ENCODE results near the gene MIDN.

Gene MIDN

DNA sequence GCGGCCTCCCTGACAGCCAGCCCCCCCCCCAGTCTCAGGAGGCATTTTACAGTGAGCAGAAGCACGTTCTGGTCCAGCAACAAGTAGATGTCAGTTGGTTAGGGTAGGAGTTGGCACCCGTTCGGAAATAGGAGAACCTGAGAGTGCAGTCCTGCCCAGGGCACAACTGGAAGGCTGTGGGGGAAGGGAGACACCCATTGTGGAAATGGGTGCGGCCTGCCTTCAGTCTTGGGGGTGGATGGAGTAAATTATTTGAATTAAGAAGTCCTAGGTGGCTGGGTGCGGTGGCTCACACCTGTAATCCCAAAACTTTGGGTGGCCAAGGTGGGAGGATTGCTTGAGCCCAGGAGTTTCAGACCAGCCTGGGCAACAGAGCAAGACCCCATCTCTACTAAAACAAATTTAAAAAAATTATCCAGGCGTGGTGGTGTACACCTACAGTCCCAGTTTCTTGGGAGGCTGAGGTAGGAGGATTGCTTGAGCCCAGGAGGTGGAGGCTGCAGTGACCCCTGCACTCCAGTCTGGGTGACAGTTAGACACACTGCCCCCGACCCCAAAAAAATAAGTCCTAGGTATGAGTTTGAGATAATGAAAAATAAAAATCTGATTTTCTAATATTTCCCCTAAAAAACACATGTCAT lies 21.9 kb downstream of the MIDN start:
- DNase-seq (ENCODE audit: low read depth) = no peak

GRCh38 chr19:1270854-1271527 lies 22.6 kb downstream of the MIDN start:
- DNase-seq (ENCODE audit: low read depth) = no peak

- DNase-seq (ENCODE audit: low read depth) = no peak
Measured at GRCh38 chr19:1271528-1272422, 23.4 kb downstream of the MIDN start.

GRCh38 chr19:1272423-1273262 lies 24.3 kb downstream of the MIDN start:
- no peak for DNase-seq (ENCODE audit: low read depth)

GRCh38 chr19:1273263-1274041 lies 25.1 kb downstream of the MIDN start:
- DNase-seq (ENCODE audit: low read depth) = no peak

- DNase-seq (ENCODE audit: low read depth) = no peak
Measured at GRCh38 chr19:1274081-1274851, 25.9 kb downstream of the MIDN start.

DNA sequence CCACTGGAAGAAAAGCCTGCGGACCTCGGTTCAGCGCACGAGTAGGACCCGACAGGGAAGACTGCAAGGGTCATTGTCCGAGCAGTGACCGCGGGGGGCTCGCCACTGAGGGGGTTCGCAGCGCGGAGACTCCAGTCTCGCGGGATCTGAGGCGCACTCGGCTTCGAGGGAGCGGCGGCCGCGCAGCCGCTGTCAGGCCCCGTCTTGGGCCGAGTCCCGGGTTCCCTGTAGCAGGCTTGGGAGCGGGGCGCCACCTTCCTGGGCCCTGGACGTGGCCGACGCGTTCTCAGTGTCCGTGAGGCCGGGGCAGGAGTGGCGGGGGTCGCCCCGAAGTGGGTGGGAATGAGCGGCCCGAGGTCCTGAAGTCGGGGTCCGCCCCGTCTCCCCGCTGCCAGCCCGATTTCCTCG lies 26.5 kb downstream of the MIDN start:
- no peak for DNase-seq (ENCODE audit: low read depth)

DNA sequence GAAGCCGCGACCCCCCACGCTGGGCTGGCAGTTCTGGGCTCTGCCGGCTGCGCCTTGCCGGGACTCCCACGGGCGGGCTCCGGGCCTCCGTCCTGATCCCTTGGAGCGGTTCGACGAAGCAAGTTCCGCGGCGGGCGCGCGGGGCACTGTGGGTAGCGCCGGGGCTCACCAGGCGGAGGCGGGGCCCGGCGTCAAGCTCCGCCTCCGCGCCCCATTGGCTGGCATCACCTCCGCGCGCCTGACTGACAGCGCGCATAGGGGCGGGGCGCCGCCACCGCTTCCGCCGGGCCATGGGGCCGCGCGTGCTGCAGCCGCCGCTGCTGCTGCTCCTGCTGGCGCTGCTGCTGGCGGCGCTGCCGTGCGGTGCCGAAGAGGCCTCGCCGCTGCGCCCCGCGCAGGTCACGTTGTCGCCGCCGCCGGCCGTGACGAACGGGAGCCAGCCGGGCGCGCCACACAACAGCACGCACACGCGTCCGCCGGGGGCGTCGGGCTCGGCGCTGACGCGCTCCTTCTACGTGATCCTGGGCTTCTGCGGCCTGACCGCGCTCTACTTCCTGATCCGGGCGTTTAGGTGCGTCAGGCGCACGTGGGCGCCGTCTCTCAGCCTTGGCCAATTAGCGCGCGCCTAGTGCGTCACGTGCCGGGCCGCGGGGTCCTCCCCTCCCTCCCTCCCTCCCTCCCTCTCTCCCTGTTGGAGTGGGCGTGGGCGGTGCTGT lies 27.0 kb downstream of the MIDN start, which contains the start of gene FAM174C:
Gene FAM174C, plus strand, starts transcription at position 271 of the 716 bp plus-strand sequence. Its CDS starts 20 bp downstream, at position 291.
- peak; percentile 94 for DNase-seq (ENCODE audit: low read depth)

- DNase-seq (ENCODE audit: low read depth) = no peak
Measured at GRCh38 chr19:1275976-1276627, 27.7 kb downstream of the MIDN start.

- DNase-seq (ENCODE audit: low read depth) = no peak
Measured at GRCh38 chr19:1276628-1277022, 28.2 kb downstream of the MIDN start.

GRCh38 chr19:1277061-1277460 lies 28.7 kb downstream of the MIDN start:
- DNase-seq (ENCODE audit: low read depth) = no peak

GRCh38 chr19:1278074-1278473 lies 29.7 kb downstream of the MIDN start:
- DNase-seq (ENCODE audit: low read depth) = no peak

DNA sequence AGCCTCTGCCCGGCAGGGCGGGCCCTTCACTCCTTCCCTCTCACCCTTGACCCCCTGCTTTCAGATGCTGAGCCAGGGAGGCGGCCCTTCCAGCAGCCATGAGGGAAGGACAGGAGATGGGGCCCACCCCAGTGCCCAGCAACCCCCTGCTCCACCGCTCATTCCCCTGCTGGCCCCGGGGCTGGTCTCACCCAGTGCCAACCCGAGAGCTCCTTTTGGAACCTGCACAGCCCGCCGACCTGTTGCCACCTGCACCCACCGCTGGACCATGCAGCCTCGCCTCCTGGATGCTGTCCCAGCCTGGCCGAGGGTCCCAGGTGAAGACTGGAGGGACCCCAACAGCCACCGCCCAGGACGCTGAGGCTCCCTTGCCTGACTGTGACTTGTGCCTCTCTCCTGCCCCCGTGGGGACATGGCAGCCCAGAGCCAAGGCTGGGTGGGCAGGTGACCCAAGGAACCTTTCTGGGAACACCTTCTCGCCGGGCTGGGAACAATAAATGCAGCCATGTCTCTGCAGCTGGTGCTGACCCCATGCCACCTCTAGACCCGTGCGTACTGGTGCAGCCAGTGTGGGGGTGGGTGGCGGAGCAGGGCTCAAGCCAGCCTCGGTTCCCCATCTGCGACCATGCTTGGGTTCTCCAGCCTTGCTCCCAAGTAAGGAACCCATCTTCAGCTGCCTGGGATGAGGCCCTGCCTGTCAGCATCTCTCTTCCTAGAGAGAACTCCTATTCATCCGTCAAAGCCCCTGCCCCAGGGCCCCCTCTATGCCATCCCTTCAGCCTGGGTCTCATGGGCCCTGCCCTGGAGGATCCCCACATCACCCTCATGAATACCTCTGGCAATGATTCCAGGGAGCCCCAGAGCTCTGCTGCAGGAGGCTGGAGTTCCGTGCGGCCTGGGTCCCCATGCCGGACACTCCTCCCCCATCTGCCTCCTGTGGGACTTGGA lies 30.6 kb downstream of the MIDN start:
- DNase-seq (ENCODE audit: low read depth) = no peak

DNA sequence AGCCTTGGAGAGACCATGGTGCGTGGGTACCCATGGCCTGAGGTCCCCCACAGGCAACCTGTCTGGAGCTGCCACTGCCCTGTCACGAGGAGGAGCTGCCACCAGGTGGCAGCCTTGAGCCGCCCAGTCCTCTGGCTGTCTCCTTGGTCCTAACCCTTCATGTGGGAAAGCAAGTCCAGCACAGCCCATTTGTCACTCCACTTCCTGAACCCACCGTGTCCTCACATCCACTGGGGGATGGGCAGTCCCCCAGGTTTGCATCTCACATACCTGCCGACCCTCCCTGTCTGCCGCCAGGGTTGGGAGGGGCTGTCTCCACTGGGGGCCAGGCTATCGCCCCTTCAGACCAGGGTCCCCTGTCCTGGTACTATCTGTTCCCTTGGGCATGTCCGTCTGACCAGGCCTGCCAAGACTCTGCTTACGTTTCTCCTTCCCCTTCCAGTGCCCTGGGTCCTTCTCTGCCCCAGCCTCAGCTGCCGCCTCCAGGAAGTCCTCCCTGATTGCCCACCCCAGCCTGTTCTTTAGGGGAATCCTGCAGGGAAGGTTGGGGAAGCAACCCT lies 31.5 kb downstream of the MIDN start:
- peak; percentile 67 for DNase-seq (ENCODE audit: low read depth)

GRCh38 chr19:1280636-1281568 lies 32.5 kb downstream of the MIDN start:
- DNase-seq (ENCODE audit: low read depth) = no peak

DNA sequence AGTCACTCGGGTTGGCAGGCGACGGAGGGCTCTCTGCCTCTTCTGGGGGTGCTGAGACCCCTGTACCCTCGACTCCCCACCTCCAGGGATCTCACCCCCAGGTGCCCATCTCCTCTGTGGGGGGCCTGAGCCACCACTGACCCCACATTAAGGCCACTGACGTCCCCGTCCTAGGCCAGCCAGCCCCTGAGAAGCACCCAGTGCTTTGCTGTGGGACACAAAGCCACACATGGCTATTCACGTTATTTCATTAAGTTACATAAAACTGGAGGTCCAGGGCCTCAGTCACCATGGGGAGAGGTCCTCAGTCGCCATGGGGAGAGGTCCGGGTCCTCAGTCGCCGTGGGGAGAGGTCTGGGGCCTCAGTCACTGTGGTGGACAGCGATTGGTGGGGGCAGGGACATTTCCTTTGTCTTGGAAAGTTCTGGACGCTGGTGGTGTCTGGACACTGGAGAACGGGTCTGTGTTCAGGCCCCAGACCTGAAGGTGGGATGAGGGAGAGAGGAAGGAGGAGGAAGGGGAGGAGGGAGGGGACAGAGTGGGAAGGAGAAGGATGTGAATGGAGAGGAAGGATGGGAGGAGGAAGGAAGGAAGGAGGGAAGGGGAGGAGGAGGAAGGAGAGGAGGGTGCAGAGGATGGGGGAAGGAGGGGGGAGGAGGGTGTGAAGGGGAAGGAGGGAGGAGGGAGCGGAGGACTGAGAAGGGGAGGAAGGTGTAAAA lies 33.3 kb downstream of the MIDN start:
- no peak for DNase-seq (ENCODE audit: low read depth)
